Bronchial epithelial cell (primary cell): ENCODE data around the gene CHD5. TPM values are rescaled to one million over a fixed set of nuclear protein-coding genes. Genes with fewer than 3 reads are reported as not detected.

Experiments
- DNase-seq: peaks from one replicate; pipeline ENCODE4 v3.0.0-alpha.2; 2010; ENCODE audit warnings: low read depth
- FAIRE-seq: peaks from 2 replicates; lab custom pipeline; 2011; peaks lifted over from hg19 to GRCh38; lab: Jason Lieb, UNC
- H3K27me3 ChIP-seq: 2 replicates; pipeline ENCODE4 v1.5.1; 2011; ENCODE audit warnings: low read length; ENCODE audit not compliant: control insufficient read depth, insufficient read depth
- H3K36me3 ChIP-seq: 2 replicates; pipeline ENCODE4 v1.5.1; 2011; ENCODE audit warnings: low read length; ENCODE audit not compliant: control insufficient read depth, insufficient read depth
- H3K4me3 ChIP-seq: 2 replicates; pipeline ENCODE4 v1.5.1; 2011; ENCODE audit warnings: mild to moderate bottlenecking, low read depth, low read length, control low read depth
- CTCF ChIP-seq: IDR thresholded peaks from 2 replicates; pipeline ENCODE4 v1.5.1; 2011; ENCODE audit warnings: mild to moderate bottlenecking, moderate library complexity, low read length, control low read depth, inconsistent platforms; ENCODE audit not compliant: insufficient read depth, severe bottlenecking
- total RNA-seq: library from RNA; depleted of rRNA; stranded (reverse); fragments of >200 nt; gene quantifications from 2 replicates; pipeline ENCODE4 v1.2.1, GENCODE V29; 2014

The CHD5 gene
- total RNA-seq, 1 donor from 2014 or later, result 0.26 TPM

GRCh38 chr1:6168947-6169586 is 11.1 kb downstream of the CHD5 start:
- FAIRE-seq (no peak), DNase-seq (no peak)

GRCh38 chr1:6167391-6168303 is 12.5 kb downstream of the CHD5 start:
- DNase-seq (no peak), FAIRE-seq (no peak)
- no peak overlapping the region for H3K4me3 ChIP-seq
- H3K27me3 ChIP-seq, result peaks cover 16% of the 10 kb centered on the region
- H3K36me3 ChIP-seq, result no peaks in the 10 kb centered on the region
- TF ChIP-seq CTCF, result no peak

More at GRCh38 chr1:6168947-6169586, 11.1 kb downstream of the CHD5 start:
- no peak overlapping the region for H3K4me3 ChIP-seq
- H3K27me3 ChIP-seq, result peaks cover 10% of the 10 kb centered on the region
- H3K36me3 ChIP-seq, result no peaks in the 10 kb centered on the region
- no peak for TF ChIP-seq CTCF

GRCh38 chr1:6166655-6167390 is 13.3 kb downstream of the CHD5 start:
- H3K27me3 ChIP-seq, result peaks cover 16% of the 10 kb centered on the region
- no peak overlapping the region for H3K4me3 ChIP-seq
- FAIRE-seq (no peak), DNase-seq (no peak)
- no peaks in the 10 kb centered on the region for H3K36me3 ChIP-seq
- no peak for TF ChIP-seq CTCF

GRCh38 chr1:6166221-6166620 is 13.9 kb downstream of the CHD5 start:
- FAIRE-seq (no peak), DNase-seq (no peak)
- TF ChIP-seq CTCF, result no peak
- H3K4me3 ChIP-seq, result no peak overlapping the region
- peaks cover 17% of the 10 kb centered on the region for H3K27me3 ChIP-seq
- no peaks in the 10 kb centered on the region for H3K36me3 ChIP-seq

GRCh38 chr1:6165441-6165985 is 14.6 kb downstream of the CHD5 start:
- H3K27me3 ChIP-seq, result peaks cover 17% of the 10 kb centered on the region
- TF ChIP-seq CTCF, result no peak
- H3K4me3 ChIP-seq, result no peak overlapping the region
- FAIRE-seq, result no peak
- no peaks in the 10 kb centered on the region for H3K36me3 ChIP-seq
- no peak for DNase-seq
